ENCODE measurements around the gene CAPN7.
"Not testable (repeated sequence)": the region's sequence is repeated elsewhere in the genome, so short reads cannot be mapped to it uniquely, and the experiment has no call there.

The CAPN7 gene

GRCh38 chr3:15205934-15206661 lies at the start of gene CAPN7:
Gene CAPN7 (plus strand): TSS chr3:15206246. CDS start chr3:15206496, 250 bp downstream.
- DNase-seq, result no peak

- DNase-seq, result no peak
Observed at GRCh38 chr3:15157441-15157840, 48.6 kb upstream of the CAPN7 start.

DNA sequence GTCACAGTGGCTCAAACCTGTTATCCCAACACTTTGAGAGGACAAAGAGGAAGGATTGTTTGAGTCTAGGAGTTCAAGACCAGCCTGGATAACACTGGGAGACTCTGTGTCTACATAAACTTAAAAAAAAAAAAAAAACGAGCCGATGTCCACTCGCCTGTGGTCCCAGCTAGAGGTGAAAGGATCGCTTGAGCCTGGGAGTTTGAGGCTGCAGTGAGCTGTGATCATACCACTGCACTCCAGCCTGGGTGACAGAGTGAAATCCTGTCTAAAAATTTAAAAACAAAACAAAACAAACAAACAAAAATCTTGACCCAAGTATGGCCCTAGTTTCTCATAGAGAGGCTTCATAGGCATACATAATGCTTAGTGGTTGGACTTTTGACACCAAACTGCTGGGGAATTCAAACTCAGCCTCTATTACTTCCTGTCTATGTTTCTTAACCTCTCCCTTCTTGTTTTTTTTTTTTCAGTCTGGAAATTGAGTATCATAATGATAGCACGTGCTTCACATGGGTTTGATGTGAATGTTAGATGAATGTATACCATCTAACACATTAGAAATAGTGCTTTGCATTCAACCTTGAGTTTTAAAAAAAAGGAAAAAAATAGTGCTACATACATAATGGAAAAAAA lies 46.4 kb upstream of the CAPN7 start:
- DNase-seq, result no peak

- no peak for DNase-seq
Observed at GRCh38 chr3:15160662-15161061, 45.4 kb upstream of the CAPN7 start.

DNA sequence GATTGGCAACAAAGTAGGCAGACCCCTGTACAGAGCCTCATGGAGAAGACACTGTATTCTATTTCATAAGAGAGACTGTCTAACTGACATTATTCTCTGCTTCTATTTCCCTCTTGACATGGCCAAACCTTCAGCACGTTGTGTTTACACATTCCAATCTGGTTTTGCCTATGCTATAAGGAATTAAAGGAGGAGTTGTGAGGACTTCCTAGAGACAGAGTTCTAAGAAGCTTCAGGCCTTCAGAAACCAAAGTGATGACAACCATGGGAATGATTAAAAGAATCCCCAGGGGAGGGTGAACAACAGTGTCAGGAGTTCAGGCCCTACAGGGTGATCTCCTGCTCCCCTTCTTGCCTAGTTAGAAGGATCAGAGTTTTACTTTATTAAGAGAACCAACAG lies 44.9 kb upstream of the CAPN7 start:
- DNase-seq, result no peak

- not testable (repeated sequence) for DNase-seq
Observed at GRCh38 chr3:15163656-15164055, 42.4 kb upstream of the CAPN7 start.

GRCh38 chr3:15164340-15164739 lies 41.7 kb upstream of the CAPN7 start:
- no peak for DNase-seq

DNA sequence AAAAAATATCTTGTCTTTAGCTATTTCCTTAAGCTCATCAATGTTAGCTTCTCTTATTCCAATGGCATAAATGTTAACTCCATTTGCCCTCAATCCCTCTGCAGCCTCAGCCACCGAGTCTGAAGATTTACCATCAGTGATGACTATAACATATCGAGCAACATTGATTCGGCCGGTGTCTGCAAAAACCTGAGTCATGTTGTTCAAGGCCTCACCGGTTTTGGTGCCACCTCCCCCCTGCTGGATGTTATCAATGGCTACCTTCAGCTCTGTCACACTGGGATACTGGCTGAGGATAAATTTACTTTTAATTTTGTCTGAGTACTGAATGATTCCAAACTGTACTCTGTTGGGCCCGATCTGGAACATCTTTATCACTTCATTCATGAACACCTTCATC lies 41.0 kb upstream of the CAPN7 start:
- DNase-seq, result no peak

GRCh38 chr3:15166391-15166790 lies 39.7 kb upstream of the CAPN7 start:
- not testable (repeated sequence) for DNase-seq

DNA sequence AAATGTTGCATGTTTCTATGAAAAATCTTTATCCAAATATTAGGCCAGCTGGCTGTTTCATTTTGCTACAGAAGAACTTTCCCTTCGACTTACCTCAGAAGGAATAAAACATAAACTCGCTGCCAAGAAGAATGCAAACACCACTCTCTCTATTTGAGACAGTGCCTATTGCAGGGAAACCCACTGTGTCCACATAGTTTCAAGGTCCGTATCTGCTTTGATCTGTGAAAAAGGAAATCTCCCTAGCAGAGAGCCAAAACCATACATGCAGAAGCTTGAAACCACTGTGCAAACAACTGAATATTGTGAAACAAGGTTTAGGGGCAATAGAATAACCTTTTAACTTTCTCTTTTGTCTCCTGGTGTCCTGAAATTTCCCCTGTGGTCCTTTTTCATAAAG lies 35.0 kb upstream of the CAPN7 start:
- no peak for DNase-seq

DNA sequence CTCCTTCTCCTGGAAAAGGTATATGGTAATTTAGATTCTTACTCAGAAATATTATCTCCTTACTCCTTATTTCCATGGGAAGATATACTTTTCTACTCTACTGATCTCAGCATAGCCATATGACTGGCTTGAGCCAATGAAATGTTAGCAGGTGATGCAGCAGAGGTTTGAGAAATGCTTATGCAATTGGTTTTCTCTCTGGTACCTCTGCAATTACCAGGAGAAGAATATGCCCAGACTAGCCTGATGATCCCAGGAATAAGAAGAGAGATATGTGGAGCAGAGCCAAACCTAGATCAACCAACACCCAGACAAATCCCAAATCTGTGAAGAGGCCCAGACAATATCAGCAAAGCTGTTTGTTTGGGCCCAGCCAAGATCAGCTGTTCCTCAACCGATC lies 33.2 kb upstream of the CAPN7 start:
- no peak for DNase-seq

DNA sequence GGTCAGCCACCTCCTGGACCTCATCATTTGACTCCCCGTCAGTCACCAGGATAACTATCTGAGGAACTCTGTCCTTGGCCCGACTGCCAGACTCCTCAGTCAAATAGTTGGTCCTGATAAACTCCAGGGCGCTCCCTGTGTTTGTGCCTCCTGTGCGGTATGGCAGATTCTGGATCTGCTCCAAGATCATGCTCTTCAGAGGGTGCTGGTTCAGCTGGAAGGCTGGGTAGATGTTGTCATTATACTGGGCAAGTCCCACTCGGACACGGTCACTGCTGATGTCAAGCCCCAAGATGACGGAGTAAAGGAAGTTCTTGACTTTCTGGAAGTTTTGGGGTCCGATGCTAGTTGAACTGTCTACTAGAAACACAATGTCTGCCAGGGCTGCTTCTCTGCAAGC lies 31.1 kb upstream of the CAPN7 start:
- no peak for DNase-seq

DNA sequence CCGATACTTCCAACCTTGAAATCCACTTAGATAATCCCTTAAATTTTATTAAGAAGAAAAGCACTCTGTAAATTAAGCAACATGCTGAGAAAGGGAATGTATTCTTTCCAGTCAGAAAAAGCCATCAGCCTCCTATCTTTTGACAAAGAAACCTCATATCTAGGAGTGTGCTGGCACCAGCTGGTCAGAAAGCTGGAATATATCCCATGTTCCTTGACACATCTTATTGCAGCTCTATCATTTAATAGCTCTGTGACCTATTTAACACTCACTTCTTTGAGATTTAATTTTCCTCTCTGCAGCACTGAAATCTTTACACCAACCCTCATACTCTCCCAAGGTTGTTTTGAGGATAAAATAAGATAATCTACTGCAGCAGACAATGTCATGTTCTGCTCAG lies 30.4 kb upstream of the CAPN7 start:
- DNase-seq, result no peak

- DNase-seq, result no peak
Observed at GRCh38 chr3:15180042-15180611, 25.9 kb upstream of the CAPN7 start.

DNA sequence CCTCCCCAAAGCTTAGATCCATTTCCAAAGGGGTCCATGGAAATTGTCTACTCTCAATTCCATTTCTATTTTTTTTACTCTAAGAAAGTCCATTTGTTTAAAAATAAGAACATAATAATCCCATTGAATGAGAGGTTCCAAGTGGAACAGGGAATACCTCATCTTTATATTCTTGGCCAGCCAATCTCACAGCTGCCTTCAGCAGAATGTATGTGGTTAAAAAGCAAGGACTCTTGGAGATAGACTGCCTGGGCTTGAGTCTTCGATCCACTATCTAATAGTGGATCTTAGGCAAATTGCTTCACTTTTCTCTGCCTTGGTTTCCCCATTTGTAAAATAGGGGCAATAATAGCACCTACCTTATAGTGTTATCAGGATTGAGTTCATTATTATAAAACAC lies 24.5 kb upstream of the CAPN7 start:
- no peak for DNase-seq

DNA sequence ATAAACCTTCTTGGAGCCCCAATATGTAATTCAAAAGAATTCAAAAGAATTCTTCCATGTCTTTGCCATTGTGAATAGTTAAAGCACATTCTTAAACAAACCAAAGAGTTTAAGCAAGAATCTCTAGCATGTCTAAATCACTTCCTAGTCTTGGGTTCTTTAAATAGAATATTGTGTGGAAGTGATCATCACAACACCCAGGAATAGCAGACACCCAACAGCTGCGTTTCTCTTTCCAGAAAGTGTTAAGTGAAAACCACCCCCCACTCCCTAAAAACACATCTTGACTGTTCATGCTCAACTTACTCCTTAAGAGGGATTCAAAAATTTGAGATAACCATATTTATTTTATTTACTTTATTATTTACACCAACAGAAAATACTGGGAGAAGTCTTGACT lies 24.1 kb upstream of the CAPN7 start:
- no peak for DNase-seq

DNA sequence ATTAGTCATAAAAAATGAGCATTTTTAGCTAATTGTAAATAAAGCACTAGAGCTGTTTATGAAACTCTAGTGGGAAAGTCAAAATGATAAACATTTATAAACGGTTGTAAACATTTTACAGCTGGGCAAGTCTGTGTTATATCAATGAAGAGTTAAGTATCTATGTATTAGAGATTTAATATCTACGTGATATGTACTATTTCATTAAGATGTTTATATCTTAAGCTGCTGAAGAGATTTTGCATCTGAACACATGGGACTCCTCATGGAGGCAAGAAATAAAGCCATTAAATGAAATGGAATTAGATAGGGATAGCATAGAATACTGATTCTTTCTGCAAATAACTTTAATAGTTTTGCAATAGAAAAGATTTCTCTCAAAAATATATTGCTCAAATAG lies 23.0 kb upstream of the CAPN7 start:
- no peak for DNase-seq

DNA sequence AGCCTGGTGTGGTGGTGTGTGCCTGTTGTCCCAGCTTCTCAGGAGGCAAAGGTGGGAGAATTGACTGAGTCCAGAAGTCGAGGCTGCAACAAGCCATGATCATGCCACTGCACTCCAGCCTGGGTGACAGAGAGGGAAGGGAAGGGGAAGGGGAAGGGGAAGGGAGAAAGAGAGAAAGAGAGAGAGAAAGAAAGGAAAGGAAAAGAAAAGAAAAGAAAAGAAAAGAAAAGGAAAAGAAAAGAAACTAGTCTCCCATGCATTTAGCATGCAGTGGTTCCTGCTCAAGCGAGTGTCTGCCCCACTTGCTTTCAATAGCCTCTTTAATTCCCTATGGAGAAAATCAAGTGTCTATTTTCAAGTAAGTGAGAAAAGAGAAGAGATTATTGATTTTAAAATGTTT lies 20.6 kb upstream of the CAPN7 start:
- no peak for DNase-seq

DNA sequence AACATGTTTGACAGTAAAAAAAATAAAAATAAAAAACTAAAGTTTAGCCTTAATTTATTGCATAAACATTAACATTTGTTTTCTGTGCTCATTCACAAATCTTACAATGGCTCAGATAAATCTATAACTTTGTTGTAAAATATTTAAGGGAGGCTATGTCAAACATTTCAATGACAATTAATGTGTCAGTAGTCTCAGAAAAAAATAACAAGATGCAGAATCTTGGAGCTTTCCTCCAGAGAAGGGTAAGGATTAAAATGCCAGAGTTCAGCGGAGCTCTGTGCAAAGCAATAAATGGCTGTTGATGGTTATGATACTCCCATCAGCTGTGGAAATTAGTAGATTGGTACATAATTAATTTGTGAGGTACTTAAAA lies 20.0 kb upstream of the CAPN7 start:
- DNase-seq, result no peak

- DNase-seq, result not testable (repeated sequence)
Observed at GRCh38 chr3:15186477-15187164, 19.4 kb upstream of the CAPN7 start.

- no peak for DNase-seq
Observed at GRCh38 chr3:15197340-15198029, 8.6 kb upstream of the CAPN7 start.

- no peak for DNase-seq
Observed at GRCh38 chr3:15198686-15199085, 7.4 kb upstream of the CAPN7 start.

DNA sequence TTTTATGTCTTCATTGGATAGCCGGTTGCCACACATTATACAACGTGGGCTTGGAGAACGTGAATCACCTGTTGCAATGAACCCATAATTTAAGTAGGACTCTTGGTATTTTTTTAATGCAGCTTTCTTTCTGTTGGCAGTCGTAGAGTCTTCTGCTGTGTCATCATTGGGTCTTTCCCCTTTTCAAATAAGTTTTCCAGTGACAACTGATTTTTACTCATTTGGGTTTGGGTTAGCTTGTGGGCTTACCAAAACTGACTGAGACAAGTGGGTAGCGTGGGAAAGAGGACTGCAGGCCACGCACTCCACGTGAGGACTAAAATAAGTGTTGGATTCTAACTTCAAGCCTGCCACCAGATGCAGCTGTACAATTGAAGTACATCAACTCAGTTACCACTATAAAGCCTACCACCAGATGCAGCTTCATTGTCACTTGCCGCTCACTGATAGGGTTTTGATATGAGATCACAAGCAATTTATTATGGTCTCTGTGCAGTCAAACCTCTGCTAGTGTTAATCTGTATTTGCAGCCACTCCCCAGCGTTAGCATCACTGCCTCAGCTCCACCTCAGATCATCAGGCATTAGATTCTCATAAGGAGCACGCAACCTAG lies 6.4 kb upstream of the CAPN7 start:
- DNase-seq, result no peak

Data from NCI-H1092 treated with DMSO at 0.1 percent for 48 hours (cell line).